ENCODE results near the gene SLC25A4. TPM values are rescaled to one million over a fixed set of nuclear protein-coding genes. Genes with fewer than 3 reads are reported as not detected.
"Not testable (repeated sequence)": the region's sequence is repeated elsewhere in the genome, so short reads cannot be mapped to it uniquely, and the experiment has no call there.

The SLC25A4 gene
- total and polyA plus RNA-seq, 2 of the 4 experiments (the other 2 are of a cell fraction), result 16.0 to 21.6 TPM

DNA sequence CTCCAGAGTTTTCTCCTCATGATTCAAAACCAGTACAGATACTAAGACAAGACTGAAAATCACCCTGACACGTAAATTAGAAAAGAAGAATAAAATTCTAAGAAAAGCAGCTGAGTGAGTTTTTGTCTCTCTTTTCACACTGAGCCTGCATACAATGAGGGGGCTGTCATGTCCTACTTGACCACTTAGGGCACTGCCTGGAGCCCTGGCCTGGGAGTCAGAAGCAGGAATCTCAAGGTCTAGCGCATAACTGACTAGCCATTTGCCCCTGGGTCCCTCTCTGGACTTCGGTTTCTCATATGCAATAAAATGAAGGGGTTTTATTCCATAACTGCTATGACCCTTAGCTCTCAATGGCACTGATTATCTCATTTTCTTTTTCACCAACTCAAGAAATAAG, 36.7 kb upstream of the SLC25A4 start:
- no peak overlapping the region for H2BK20ac ChIP-seq (ENCODE audit: low read depth, low read length)
- H3K27me3 ChIP-seq (ENCODE audit: control insufficient read depth, insufficient read depth, low read length), result peaks cover 3% of the 10 kb centered on the region
- no peaks in the 10 kb centered on the region for H4K20me1 ChIP-seq (ENCODE audit: insufficient read depth, low read length)
- H3K4me2 ChIP-seq (ENCODE audit: low read depth, low read length), result no peak overlapping the region
- no CpG with 5 or more reads among the region's 3 CpGs for WGBS, 2 experiments (ENCODE audit: extremely low coverage in 2 of 2, insufficient read length in 1 of 2)
- no TSS peak for BruUV-seq (replicated peaks)
- no peak overlapping the region for H4K91ac ChIP-seq (ENCODE audit: insufficient read depth, low read depth, low read length)
- no peak overlapping the region for H2AFZ ChIP-seq (replicated peaks; ENCODE audit: low read length, poor library complexity)
- H3K79me1 ChIP-seq (ENCODE audit: low read depth in 1 of 2, low read length in 2 of 2), result no peaks in the 10 kb centered on the region
- no peak for ATAC-seq (ENCODE audit: low read depth)
- no peaks in the 10 kb centered on the region for H3K9me3 ChIP-seq (ENCODE audit: control insufficient read depth, insufficient read depth, low read length)
- H2BK120ac ChIP-seq (ENCODE audit: low read depth, low read length), result no peak overlapping the region
- dilution Hi-C loops (cut with HindIII; ENCODE audit: low sequenced_read_pairs, unreplicated experiment), result no loop called here
- POLR2A ChIA-PET (ENCODE audit: unreplicated experiment), result no interaction called here
- CTCF ChIA-PET, result interaction anchor here (0.5 kb wide), 1 partner anchor 487 kb away, joined by 3 read pairs; no protein-coding TSS in a partner anchor
- H2BK15ac ChIP-seq (ENCODE audit: low read depth, low read length), result no peak overlapping the region
- no peak overlapping the region for H3K4ac ChIP-seq (ENCODE audit: low read depth, low read length)
- no peak for TF ChIP-seq MAZ (IDR thresholded peaks at IDR 0.05; ENCODE audit: borderline replicate concordance, low read depth, low read length)
- intact Hi-C loops (cut with micrococcal nuclease), result no loop called here
- no peaks in the 10 kb centered on the region; the same call in 1 of the 2 replicates for H3K4me1 ChIP-seq (ENCODE audit: control insufficient read depth, insufficient read depth, low read length)
- no peaks in the 10 kb centered on the region for H3K36me3 ChIP-seq (ENCODE audit: control insufficient read depth, insufficient read depth, low read length)
- no peak overlapping the region for H3K14ac ChIP-seq (replicated peaks; ENCODE audit: low read depth, low read length)
- H3K9me1 ChIP-seq (ENCODE audit: insufficient read depth, low read length), result peaks cover 2% of the 10 kb centered on the region; the same call in 1 of the 2 replicates
- H2BK5ac ChIP-seq (ENCODE audit: low read depth, low read length, poor library complexity, severe bottlenecking), result no peak overlapping the region
- no peak for DNase-seq
- in situ Hi-C loops (cut with MboI; ENCODE audit: low sequenced_read_pairs), result no loop called here
- no peak overlapping the region for H3K9ac ChIP-seq (ENCODE audit: low read depth, low read length)
- no peak overlapping the region for H2AK5ac ChIP-seq (ENCODE audit: low read depth, low read length)
- H3K18ac ChIP-seq (ENCODE audit: low read depth, low read length), result no peak overlapping the region
- no peak overlapping the region for H3K56ac ChIP-seq (ENCODE audit: extremely low read depth, insufficient read depth, low read length)
- H4K8ac ChIP-seq (ENCODE audit: low read depth in 2 of 2, low read length in 2 of 2), result no peak overlapping the region
- no peak overlapping the region for H3K27ac ChIP-seq (ENCODE audit: insufficient read depth, low read length)
- H3K4me3 ChIP-seq (ENCODE audit: insufficient read depth, low read depth, low read length), result no peak overlapping the region
- H3K23ac ChIP-seq (ENCODE audit: low read depth, low read length), result no peak overlapping the region
- no peak overlapping the region for H2AK9ac ChIP-seq (replicated peaks; ENCODE audit: low read depth, low read length, poor library complexity)
- no peak overlapping the region for H4K5ac ChIP-seq (ENCODE audit: low read depth, low read length)

DNA sequence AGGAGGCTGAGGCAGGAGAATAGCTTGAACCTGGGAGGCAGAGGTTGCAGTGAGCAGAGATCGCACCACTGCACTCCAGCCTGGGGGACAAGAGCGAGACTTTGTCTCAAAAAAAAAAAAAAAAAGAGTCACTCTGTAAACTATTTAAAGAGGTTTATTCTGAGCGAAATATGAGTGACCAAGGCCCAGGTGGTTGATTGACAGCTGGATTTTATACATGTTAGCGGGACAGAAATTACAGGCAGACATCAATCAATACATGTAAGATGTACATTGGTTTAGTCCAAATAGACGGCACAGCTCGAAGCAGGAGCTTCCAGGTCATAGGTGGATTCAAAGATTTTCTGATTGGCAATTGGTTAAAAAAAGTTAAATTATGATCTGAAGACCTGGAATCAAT, 35.5 kb upstream of the SLC25A4 start:
- H3K4me3 ChIP-seq (ENCODE audit: insufficient read depth, low read depth, low read length); H3K9me3 ChIP-seq (ENCODE audit: control insufficient read depth, insufficient read depth, low read length); H2AK9ac ChIP-seq (replicated peaks; ENCODE audit: low read depth, low read length, poor library complexity); H2BK120ac ChIP-seq (ENCODE audit: low read depth, low read length); POLR2A ChIA-PET (ENCODE audit: unreplicated experiment); H3K18ac ChIP-seq (ENCODE audit: low read depth, low read length); H3K4me2 ChIP-seq (ENCODE audit: low read depth, low read length); H3K9ac ChIP-seq (ENCODE audit: low read depth, low read length); H3K4me1 ChIP-seq (ENCODE audit: control insufficient read depth, insufficient read depth, low read length); H2BK15ac ChIP-seq (ENCODE audit: low read depth, low read length); intact Hi-C loops (cut with micrococcal nuclease); H3K79me1 ChIP-seq (ENCODE audit: low read depth in 1 of 2, low read length in 2 of 2); H3K27me3 ChIP-seq (ENCODE audit: control insufficient read depth, insufficient read depth, low read length); H3K9me1 ChIP-seq (ENCODE audit: insufficient read depth, low read length); BruUV-seq (replicated peaks); H3K14ac ChIP-seq (replicated peaks; ENCODE audit: low read depth, low read length); H2AK5ac ChIP-seq (ENCODE audit: low read depth, low read length); in situ Hi-C loops (cut with MboI; ENCODE audit: low sequenced_read_pairs); DNase-seq; dilution Hi-C loops (cut with HindIII; ENCODE audit: low sequenced_read_pairs, unreplicated experiment); H2BK20ac ChIP-seq (ENCODE audit: low read depth, low read length); H3K56ac ChIP-seq (ENCODE audit: extremely low read depth, insufficient read depth, low read length); ATAC-seq (ENCODE audit: low read depth); H3K4ac ChIP-seq (ENCODE audit: low read depth, low read length); H4K91ac ChIP-seq (ENCODE audit: insufficient read depth, low read depth, low read length); H3K36me3 ChIP-seq (ENCODE audit: control insufficient read depth, insufficient read depth, low read length); H4K8ac ChIP-seq (ENCODE audit: low read depth in 2 of 2, low read length in 2 of 2); H4K20me1 ChIP-seq (ENCODE audit: insufficient read depth, low read length); H3K23ac ChIP-seq (ENCODE audit: low read depth, low read length); H3K27ac ChIP-seq (ENCODE audit: insufficient read depth, low read length); H2AFZ ChIP-seq (replicated peaks; ENCODE audit: low read length, poor library complexity); H2BK5ac ChIP-seq (ENCODE audit: low read depth, low read length, poor library complexity, severe bottlenecking); H4K5ac ChIP-seq (ENCODE audit: low read depth, low read length): not testable (repeated sequence)
- CTCF ChIA-PET, result interaction anchor here (0.7 kb wide), 1 partner anchor 350 kb away, joined by 3 read pairs; no protein-coding TSS in a partner anchor
- WGBS, 2 experiments (ENCODE audit: extremely low coverage in 2 of 2, insufficient read length in 1 of 2), result 50% methylated on average over 2 of the region's 6 CpGs; no CpG with 5 or more reads in 1 of the 2 experiments

Measured in IMR-90 (cell line).